Prostate gland (tissue), 2 donors: ENCODE data around the gene PAQR4.

Experiments
- POLR2A ChIP-seq: fragments of 450-650 bp; IDR thresholded peaks from one replicate; pipeline ENCODE4 v1.6.1; 2016; ENCODE audit warnings: antibody characterized with exemption, mild to moderate bottlenecking
- TF ChIP-seq, protein P1 (sequence below), 4 experiments: fragments of 200-600 bp in 2 of 4; fragments of 450-650 bp in 2 of 4; sonication (generic) in 2 of 4; IDR thresholded peaks; 1 replicate in 3 of 4; 2 replicates in 1 of 4; pipeline ENCODE4 v1.5.1; 2016 to 2019; ENCODE audit warnings: antibody characterized with exemption in 4 of 4, mild to moderate bottlenecking in 2 of 4, moderate library complexity in 2 of 4

DNA sequence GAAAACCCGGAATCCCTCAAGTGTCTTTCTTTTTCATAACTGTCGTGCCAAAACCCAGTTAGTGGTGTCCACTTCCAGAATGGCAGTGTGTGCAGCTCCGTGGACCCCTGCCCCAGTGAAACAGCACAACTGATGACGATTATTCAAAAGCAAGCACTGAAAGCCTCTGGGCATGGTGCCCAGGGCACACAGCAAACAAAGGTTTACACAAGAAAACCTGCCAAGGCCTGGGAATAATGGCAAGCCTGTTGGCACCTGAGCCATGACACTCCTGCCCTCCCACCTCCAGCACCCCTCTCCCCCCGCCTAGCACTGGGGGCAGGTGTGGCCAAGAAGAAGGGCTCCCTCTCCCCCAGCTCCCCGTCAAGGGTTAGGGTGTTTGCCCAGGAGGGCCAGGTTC is 8.3 kb downstream of the PAQR4 start:
- TF ChIP-seq, protein P1, sequence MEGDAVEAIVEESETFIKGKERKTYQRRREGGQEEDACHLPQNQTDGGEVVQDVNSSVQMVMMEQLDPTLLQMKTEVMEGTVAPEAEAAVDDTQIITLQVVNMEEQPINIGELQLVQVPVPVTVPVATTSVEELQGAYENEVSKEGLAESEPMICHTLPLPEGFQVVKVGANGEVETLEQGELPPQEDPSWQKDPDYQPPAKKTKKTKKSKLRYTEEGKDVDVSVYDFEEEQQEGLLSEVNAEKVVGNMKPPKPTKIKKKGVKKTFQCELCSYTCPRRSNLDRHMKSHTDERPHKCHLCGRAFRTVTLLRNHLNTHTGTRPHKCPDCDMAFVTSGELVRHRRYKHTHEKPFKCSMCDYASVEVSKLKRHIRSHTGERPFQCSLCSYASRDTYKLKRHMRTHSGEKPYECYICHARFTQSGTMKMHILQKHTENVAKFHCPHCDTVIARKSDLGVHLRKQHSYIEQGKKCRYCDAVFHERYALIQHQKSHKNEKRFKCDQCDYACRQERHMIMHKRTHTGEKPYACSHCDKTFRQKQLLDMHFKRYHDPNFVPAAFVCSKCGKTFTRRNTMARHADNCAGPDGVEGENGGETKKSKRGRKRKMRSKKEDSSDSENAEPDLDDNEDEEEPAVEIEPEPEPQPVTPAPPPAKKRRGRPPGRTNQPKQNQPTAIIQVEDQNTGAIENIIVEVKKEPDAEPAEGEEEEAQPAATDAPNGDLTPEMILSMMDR (IDR thresholded peaks at IDR 0.05): no peak
- no peak for TF ChIP-seq POLR2A
